IPS-20b (cell line): ENCODE data around the gene LARGE1.

Experiments used
- H3K27ac ChIP-seq: one replicate; pipeline ENCODE4 v1.5.1; 2013; ENCODE audit warnings: low read length
- H3K27me3 ChIP-seq: 2 replicates; pipeline ENCODE4 v1.6.1; 2013; ENCODE audit warnings: mild to moderate bottlenecking, low read length, inconsistent platforms; ENCODE audit not compliant: insufficient read depth
- H3K36me3 ChIP-seq: 2 replicates; pipeline ENCODE4 v1.6.1; 2013; ENCODE audit warnings: low read depth, mild to moderate bottlenecking, inconsistent platforms, low read length, moderate library complexity; ENCODE audit not compliant: insufficient read depth
- H3K4me1 ChIP-seq: 2 replicates; pipeline ENCODE4 v1.6.1; 2013; ENCODE audit warnings: mild to moderate bottlenecking, control low read depth, inconsistent platforms, low read length, moderate library complexity; ENCODE audit not compliant: insufficient read depth
- H3K4me3 ChIP-seq: 2 replicates; pipeline ENCODE4 v1.5.1; 2013; ENCODE audit warnings: mild to moderate bottlenecking, low read length, inconsistent platforms
- H3K9ac ChIP-seq: 2 replicates; pipeline ENCODE4 v1.6.1; 2013; ENCODE audit warnings: low read depth, mild to moderate bottlenecking, inconsistent platforms, low read length, moderate library complexity
- H3K9me3 ChIP-seq: 2 replicates; pipeline ENCODE4 v1.6.1; 2013; ENCODE audit warnings: mild to moderate bottlenecking, low read depth, low read length, inconsistent platforms; ENCODE audit not compliant: insufficient read depth

Gene LARGE1

DNA sequence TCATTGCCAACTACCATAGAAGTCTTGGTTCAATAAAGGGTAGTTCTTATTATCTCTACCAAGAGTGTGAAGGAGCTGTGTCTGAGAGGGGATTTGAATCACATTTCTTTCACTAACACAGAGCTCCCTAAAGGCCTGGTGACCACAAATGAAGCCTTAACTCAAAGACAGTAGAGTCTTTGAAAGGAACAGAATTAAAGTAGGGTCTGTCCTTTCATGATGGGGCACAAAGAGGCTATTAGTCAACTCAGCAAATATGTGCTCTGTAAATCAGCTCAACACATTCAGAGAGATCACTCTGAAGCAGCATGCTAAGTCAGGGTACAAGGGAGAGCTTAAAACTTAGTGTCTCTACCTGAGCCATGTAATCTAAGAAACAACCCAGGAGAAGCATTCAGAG lies 649.7 kb downstream of the LARGE1 start:
- no peaks in the 10 kb centered on the region for H3K27me3 ChIP-seq
- no peaks in the 10 kb centered on the region for H3K4me1 ChIP-seq
- no peak overlapping the region for H3K4me3 ChIP-seq
- no peaks in the 10 kb centered on the region for H3K9me3 ChIP-seq
- H3K36me3 ChIP-seq, result peaks cover 22% of the 10 kb centered on the region
- no peak overlapping the region for H3K9ac ChIP-seq
- no peak overlapping the region for H3K27ac ChIP-seq

DNA sequence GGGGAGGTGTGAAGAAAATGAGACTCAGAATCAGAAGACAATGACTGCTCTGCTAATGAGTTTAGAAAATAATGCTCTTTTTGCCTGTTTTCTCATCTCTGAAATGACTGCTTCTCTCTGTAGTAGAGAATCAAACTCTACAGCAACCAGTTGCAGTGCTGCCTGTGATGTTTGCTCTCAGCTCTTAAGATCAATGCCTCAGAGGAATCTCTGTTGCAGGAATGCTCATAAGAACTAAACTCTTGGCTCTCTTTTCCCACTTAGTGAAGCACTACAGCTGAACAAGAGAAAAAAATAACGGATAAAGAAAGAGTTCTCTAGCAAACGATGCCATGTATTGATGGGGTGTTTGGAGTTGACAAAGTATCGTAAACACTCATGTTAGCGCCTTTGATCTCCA lies 658.6 kb downstream of the LARGE1 start:
- Histone ChIP-seq H3K9me3 (no peaks in the 10 kb centered on the region), H3K36me3 (no peaks in the 10 kb centered on the region), H3K4me1 (no peaks in the 10 kb centered on the region), H3K27ac (no peak overlapping the region), H3K27me3 (peaks cover 28% of the 10 kb centered on the region), H3K4me3 (no peak overlapping the region), H3K9ac (no peak overlapping the region)

DNA sequence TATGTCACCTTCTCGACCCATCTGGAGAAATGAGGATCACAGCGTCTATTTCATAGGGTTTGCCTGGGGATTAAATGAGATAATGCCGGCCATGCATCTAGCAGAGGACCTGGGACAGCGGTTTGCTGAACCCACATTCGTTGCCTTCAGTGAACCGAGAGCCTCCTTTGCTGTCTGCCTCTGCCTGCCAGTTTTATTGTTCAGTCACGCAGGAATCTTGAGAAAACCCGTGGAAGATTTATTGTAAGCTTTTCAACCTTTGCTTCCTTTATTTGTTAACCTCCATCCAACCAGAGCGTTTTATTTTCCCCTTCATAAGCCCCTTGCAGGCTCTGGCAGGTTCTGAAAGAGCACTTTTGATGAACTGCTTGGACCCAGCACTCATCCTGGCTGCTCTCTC lies 659.8 kb downstream of the LARGE1 start:
- Histone ChIP-seq H3K4me1 (no peaks in the 10 kb centered on the region), H3K4me3 (no peak overlapping the region), H3K36me3 (no peaks in the 10 kb centered on the region), H3K27ac (no peak overlapping the region), H3K27me3 (peaks cover 28% of the 10 kb centered on the region), H3K9me3 (no peaks in the 10 kb centered on the region), H3K9ac (no peak overlapping the region)

GRCh38 chr22:33255791-33256190 lies 664.5 kb downstream of the LARGE1 start:
- Histone ChIP-seq H3K4me1 (no peaks in the 10 kb centered on the region), H3K9me3 (no peaks in the 10 kb centered on the region), H3K4me3 (no peak overlapping the region), H3K27ac (no peak overlapping the region), H3K36me3 (no peaks in the 10 kb centered on the region), H3K27me3 (peaks cover 18% of the 10 kb centered on the region), H3K9ac (no peak overlapping the region)

DNA sequence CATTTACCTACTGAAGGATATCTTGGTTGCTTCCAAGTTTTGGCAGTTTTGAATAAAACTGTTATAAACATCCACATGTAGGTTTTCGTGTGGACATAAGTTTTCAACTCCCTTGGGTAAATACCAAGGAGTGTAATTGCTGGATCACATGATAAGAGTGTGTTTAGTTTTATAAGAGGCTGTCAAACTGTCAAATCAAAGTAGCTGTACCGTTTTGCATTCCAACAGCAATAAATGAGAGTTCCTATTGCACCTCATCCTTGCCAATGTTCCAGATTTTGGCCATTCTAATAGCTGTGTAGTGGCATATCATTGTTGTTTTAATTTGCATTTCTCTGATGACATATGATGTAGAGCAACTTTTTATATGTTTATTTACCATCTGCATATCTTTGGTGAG lies 671.3 kb downstream of the LARGE1 start:
- H3K27ac ChIP-seq, result no peak overlapping the region
- no peak overlapping the region for H3K9ac ChIP-seq
- no peaks in the 10 kb centered on the region for H3K9me3 ChIP-seq
- no peaks in the 10 kb centered on the region for H3K36me3 ChIP-seq
- no peaks in the 10 kb centered on the region for H3K4me1 ChIP-seq
- peaks cover 45% of the 10 kb centered on the region for H3K27me3 ChIP-seq
- no peak overlapping the region for H3K4me3 ChIP-seq

DNA sequence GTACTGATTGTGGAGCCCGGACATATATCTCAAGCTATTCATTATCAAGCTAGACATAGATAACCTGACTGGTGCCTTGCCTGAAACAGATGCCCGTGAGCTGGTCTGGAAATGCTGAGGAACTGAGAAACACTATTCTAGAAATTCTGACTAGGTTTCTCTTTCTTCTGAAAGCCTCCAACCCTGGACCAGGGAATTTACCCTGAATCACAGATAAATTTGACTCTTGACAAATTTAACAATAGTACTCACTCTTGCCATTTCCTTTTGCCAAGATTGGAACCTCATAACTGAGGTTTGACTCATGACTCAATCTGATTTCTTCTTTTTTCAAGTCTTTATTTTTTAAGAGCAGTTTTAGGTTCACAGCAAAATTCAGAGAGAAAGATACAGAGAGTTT lies 672.5 kb downstream of the LARGE1 start:
- H3K4me1 ChIP-seq, result no peaks in the 10 kb centered on the region
- H3K27me3 ChIP-seq, result peaks cover 45% of the 10 kb centered on the region
- H3K9ac ChIP-seq, result no peak overlapping the region
- no peak overlapping the region for H3K4me3 ChIP-seq
- H3K36me3 ChIP-seq, result no peaks in the 10 kb centered on the region
- no peaks in the 10 kb centered on the region for H3K9me3 ChIP-seq
- no peak overlapping the region for H3K27ac ChIP-seq

- H3K27ac ChIP-seq, result no peak overlapping the region
- H3K4me3 ChIP-seq, result no peak overlapping the region
- peaks cover 6% of the 10 kb centered on the region; the same call in 1 of the 2 replicates for H3K27me3 ChIP-seq
- no peaks in the 10 kb centered on the region for H3K4me1 ChIP-seq
- H3K36me3 ChIP-seq, result no peaks in the 10 kb centered on the region
- H3K9ac ChIP-seq, result no peak overlapping the region
- no peaks in the 10 kb centered on the region for H3K9me3 ChIP-seq
Observed at GRCh38 chr22:33242078-33242477, 678.2 kb downstream of the LARGE1 start.

GRCh38 chr22:33240888-33241475 lies 679.3 kb downstream of the LARGE1 start:
- Histone ChIP-seq H3K4me1 (no peaks in the 10 kb centered on the region), H3K9ac (no peak overlapping the region)

DNA sequence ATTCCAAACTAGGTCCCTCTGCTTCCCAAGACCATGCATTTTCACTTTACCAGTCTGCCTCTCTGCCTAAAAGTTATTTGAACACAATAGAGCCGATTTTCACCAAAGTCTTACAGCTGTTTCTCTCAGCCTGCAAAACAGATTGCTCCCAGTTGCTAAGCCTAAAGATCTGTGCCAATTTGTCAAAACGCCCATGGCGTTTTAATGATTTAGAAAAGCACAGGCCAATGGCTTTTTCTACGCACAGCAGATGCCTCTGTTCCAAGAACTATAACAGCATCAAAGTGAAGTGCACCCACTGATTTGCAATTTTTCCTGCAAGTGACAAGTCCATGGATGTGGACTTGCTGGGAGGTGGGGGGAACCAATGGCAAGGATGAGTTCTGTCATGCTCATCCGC lies 688.2 kb downstream of the LARGE1 start:
- Histone ChIP-seq H3K27ac (no peak overlapping the region), H3K4me1 (no peaks in the 10 kb centered on the region), H3K9me3 (peaks cover 42% of the 10 kb centered on the region), H3K27me3 (peaks cover 3% of the 10 kb centered on the region; the same call in 1 of the 2 replicates), H3K9ac (no peak overlapping the region), H3K4me3 (no peak overlapping the region), H3K36me3 (no peaks in the 10 kb centered on the region)

More at GRCh38 chr22:33240888-33241475, 679.3 kb downstream of the LARGE1 start:
- Histone ChIP-seq H3K4me3 (no peak overlapping the region), H3K9me3 (no peaks in the 10 kb centered on the region), H3K36me3 (no peaks in the 10 kb centered on the region), H3K27me3 (peaks cover 10% of the 10 kb centered on the region; the same call in 1 of the 2 replicates), H3K27ac (no peak overlapping the region)

- H3K4me1 ChIP-seq, result no peaks in the 10 kb centered on the region
- H3K4me3 ChIP-seq, result no peak overlapping the region
- peaks cover 43% of the 10 kb centered on the region for H3K9me3 ChIP-seq
- H3K27ac ChIP-seq, result no peak overlapping the region
- H3K36me3 ChIP-seq, result no peaks in the 10 kb centered on the region
- no peak overlapping the region for H3K9ac ChIP-seq
- H3K27me3 ChIP-seq, result peaks cover 2% of the 10 kb centered on the region; the same call in 1 of the 2 replicates
Observed at GRCh38 chr22:33227791-33228190, 692.5 kb downstream of the LARGE1 start.

DNA sequence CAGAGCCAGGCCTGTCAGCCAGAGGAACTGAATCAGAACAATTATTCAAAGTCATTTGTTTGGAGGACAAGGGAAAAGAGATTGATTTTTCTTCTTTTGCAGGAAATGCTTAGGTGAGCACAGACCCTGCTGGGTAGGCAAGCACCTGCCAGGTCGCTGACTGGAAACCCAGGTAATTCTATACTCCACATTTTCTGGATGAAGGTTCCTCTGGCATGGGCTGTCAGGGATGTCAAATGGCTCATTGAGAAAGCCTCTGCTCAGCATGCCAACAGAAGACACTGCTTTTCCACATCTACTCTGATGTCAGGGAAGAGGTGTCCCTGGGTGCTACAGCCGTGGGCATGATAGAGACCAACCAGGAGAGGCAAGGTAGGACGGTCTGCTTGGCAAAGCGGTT lies 695.4 kb downstream of the LARGE1 start:
- Histone ChIP-seq H3K9me3 (peaks cover 22% of the 10 kb centered on the region; the same call in 1 of the 2 replicates), H3K9ac (no peak overlapping the region), H3K27me3 (peaks cover 14% of the 10 kb centered on the region; the same call in 1 of the 2 replicates), H3K36me3 (no peaks in the 10 kb centered on the region), H3K4me1 (no peaks in the 10 kb centered on the region), H3K4me3 (no peak overlapping the region), H3K27ac (no peak overlapping the region)
